Measurements from ENCODE around the gene CYSRT1. TPM values are rescaled to one million over a fixed set of nuclear protein-coding genes. Genes with fewer than 3 reads are reported as not detected.
"Not testable (repeated sequence)": the region's sequence is repeated elsewhere in the genome, so short reads cannot be mapped to it uniquely, and the experiment has no call there.

The CYSRT1 gene
- total RNA-seq, 1 donor: 0.36 TPM

DNA sequence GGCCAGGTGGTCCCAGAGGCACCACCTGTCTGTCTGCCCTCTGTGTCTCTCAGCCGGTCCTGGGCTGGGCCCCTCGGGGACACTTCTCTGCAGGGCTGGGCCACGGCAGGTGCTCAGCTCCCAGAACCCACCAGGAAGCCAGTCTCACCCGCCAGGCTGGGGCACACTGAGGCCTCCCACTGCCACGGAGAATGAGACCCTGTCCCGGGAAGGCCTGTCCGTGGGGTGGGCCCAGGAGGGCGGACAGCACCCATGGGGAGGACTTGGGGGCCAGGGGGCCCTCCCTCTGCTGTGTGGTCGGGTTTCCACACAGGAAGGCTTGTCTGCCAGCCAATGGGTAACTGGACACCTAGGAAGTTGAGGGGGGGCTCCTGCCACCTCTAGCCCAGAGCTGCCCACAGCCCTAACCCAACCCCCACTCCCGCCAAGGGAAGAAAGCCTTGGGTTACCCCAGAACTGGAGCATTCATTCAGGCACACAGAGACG is 12.0 kb downstream of the CYSRT1 start:
- no peak for TF ChIP-seq CTCF (IDR thresholded peaks at IDR 0.05; ENCODE audit: insufficient read depth, low read length)

GRCh38 chr9:137237759-137238726 is 13.1 kb downstream of the CYSRT1 start:
- DNase-seq (ENCODE audit: low read depth): no peak
- no peak for TF ChIP-seq CTCF (IDR thresholded peaks at IDR 0.05; ENCODE audit: insufficient read depth, low read length)
- H3K4me3 ChIP-seq (ENCODE audit: low read depth, low read length): no peak overlapping the region

More for the DNA sequence above, 12.0 kb downstream of the CYSRT1 start:
- DNase-seq (ENCODE audit: low read depth): no peak
- H3K4me3 ChIP-seq (ENCODE audit: low read depth, low read length): no peak overlapping the region

DNA sequence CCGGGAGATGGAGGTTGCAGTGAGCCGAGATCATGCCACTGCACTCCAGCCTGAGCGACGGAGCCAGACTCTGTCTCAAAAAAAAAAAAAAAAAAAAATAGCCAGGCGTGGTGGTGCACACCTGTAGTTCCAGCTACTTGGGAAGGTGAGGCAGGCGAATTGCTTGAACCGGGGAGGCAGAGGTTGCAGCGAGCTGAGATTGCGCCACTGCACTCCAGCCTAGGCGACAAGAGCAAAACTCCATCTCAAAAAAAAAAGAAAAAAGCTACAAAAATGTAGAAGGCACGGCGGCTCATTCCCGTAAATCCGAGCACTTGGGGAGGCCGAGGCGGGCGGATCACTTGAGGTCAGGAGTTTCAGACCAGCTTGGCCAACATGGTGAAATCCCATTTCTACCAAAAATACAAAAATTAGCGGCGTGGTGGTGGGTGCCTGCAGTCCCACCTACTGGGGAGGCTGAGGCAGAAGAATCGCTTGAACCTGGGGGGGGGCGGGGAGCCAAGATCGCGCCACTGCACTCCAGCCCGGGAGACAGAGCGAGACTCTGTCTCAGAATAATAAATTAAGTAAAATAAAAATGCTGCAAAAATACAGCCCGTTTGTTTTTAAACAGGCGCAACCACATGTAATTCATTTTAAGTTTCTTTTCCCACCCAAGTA is 14.7 kb downstream of the CYSRT1 start:
- H3K4me3 ChIP-seq (ENCODE audit: low read depth, low read length): peak overlapping the region; percentile 72
- not testable (repeated sequence) for DNase-seq (ENCODE audit: low read depth)

DNA sequence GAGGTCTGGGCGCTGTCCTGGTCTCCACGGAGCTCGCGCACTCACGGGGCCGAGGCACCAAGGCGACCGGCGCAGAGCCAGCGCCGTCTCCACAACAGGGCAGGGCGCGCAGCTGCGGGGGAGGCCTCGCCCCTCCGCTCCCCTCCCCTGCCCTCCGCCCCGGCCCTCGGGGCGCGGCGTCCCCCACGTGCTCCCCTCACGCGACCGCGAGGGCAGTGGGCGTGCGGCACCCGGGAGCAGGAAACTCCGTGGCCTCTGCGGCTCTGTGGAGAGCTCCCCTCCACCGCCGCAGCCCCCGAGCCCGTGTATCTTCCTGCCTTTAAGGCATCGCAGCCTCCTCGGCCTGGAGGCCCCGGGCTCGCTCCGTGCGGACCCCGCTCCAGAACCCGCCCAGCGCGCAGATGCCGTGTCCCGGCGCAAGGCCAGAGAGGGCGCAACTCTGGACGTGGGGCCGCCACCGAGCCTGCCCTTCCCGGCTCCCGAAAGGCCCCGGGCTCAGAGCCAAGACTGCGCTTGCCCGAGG is 15.4 kb downstream of the CYSRT1 start:
- H3K4me3 ChIP-seq (ENCODE audit: low read depth, low read length): peak overlapping the region; percentile 72
- TF ChIP-seq CTCF (IDR thresholded peaks at IDR 0.05; ENCODE audit: insufficient read depth, low read length): no peak
- DNase-seq (ENCODE audit: low read depth): peak; percentile 71

DNA sequence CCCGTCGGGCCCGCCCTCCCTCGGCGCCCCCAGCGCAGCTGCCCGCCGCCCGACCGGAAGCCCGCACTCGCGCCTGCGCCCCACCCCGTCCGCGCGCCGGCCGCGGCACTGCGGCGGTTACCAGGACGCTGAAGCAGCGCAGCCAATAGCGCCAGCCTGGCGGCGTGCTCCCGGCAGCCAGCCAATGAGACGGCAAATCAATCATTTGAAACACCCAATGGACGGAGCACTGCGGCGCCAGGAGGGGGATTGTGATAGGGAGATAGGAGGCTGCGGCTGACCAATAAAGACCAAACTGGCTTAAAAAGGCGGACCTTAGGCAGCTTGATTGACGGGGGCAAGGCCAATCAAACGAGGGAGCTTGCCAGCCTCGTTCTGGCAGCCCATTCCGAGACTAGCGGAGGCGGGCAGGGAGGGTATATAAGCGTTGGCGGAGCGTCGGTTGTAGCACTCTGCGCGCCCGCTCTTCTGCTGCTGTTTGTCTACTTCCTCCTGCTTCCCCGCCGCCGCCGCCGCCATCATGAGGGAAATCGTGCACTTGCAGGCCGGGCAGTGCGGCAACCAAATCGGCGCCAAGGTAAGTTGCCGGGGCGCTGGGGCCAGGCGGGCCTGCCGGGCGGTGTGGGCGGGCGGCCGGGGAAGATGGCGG is 16.0 kb downstream of the CYSRT1 start, which contains the start of gene TUBB4B:
TUBB4B (plus strand) TSS at position 447 of the 649 bp plus-strand sequence; CDS start at position 521, 74 bp downstream.
- peak; percentile 100 for DNase-seq (ENCODE audit: low read depth)
- peak within 1 kb of the TSS; percentile 82 for H3K4me3 ChIP-seq (ENCODE audit: low read depth, low read length)
- TF ChIP-seq CTCF (IDR thresholded peaks at IDR 0.05; ENCODE audit: insufficient read depth, low read length): no peak

- TF ChIP-seq CTCF (IDR thresholded peaks at IDR 0.05; ENCODE audit: insufficient read depth, low read length): no peak
- DNase-seq (ENCODE audit: low read depth): peak; percentile 37
- peak overlapping the region; percentile 82 for H3K4me3 ChIP-seq (ENCODE audit: low read depth, low read length)
Measured at GRCh38 chr9:137241490-137242268, 16.7 kb downstream of the CYSRT1 start.
